Mesendoderm (in vitro differentiated cells): ENCODE measurements around the gene TNS2.

ENCODE experiments used
- DNase-seq: peaks from one replicate; pipeline ENCODE4 v3.0.0; 2013
- H2AK5ac ChIP-seq: 2 replicates; pipeline ENCODE4 v1.6.1; 2013; ENCODE audit warnings: low read length, inconsistent platforms
- H2BK120ac ChIP-seq: 2 replicates; pipeline ENCODE4 v1.6.1; 2013; ENCODE audit warnings: low read depth, mild to moderate bottlenecking, low read length, moderate library complexity, mixed read lengths
- H2BK15ac ChIP-seq: replicated peaks from 2 replicates; pipeline ENCODE4 v1.6.1; 2013; ENCODE audit warnings: low read depth, mild to moderate bottlenecking, moderate library complexity
- H2BK5ac ChIP-seq: 2 replicates; pipeline ENCODE4 v1.6.1; 2013; ENCODE audit warnings: low read length, inconsistent platforms
- H3K18ac ChIP-seq: 2 replicates; pipeline ENCODE4 v1.6.1; 2013; ENCODE audit warnings: mild to moderate bottlenecking, low read length, mixed read lengths
- H3K23ac ChIP-seq: one replicate; pipeline ENCODE4 v1.6.1; 2013; ENCODE audit warnings: low read length
- H3K27ac ChIP-seq: 2 replicates; pipeline ENCODE4 v1.5.1; 2013; ENCODE audit warnings: low read depth, mild to moderate bottlenecking, inconsistent platforms, low read length, moderate library complexity
- H3K27me3 ChIP-seq: 2 replicates; pipeline ENCODE4 v1.6.1; 2013; ENCODE audit warnings: low read length, control low read depth, mild to moderate bottlenecking, inconsistent platforms; ENCODE audit not compliant: insufficient read depth, poor library complexity
- H3K36me3 ChIP-seq: 2 replicates; pipeline ENCODE4 v1.6.1; 2013; ENCODE audit warnings: low read length, inconsistent platforms; ENCODE audit not compliant: control insufficient read depth, insufficient read depth
- H3K4ac ChIP-seq: one replicate; pipeline ENCODE4 v1.6.1; 2013; ENCODE audit warnings: low read depth, mild to moderate bottlenecking, low read length, moderate library complexity
- H3K4me1 ChIP-seq: 2 replicates; pipeline ENCODE4 v1.6.1; 2013; ENCODE audit warnings: low read depth, low read length, inconsistent platforms; ENCODE audit not compliant: control insufficient read depth
- H3K4me2 ChIP-seq: 2 replicates; pipeline ENCODE4 v1.6.1; 2013; ENCODE audit warnings: low read length
- H3K4me3 ChIP-seq: 2 replicates; pipeline ENCODE4 v1.5.1; 2013; ENCODE audit warnings: mild to moderate bottlenecking, low read length
- H3K56ac ChIP-seq: one replicate; pipeline ENCODE4 v1.6.1; 2013; ENCODE audit warnings: low read length
- H3K79me1 ChIP-seq: 2 replicates; pipeline ENCODE4 v1.6.1; 2013; ENCODE audit warnings: low read length, inconsistent platforms
- H3K79me2 ChIP-seq: 2 replicates; pipeline ENCODE4 v1.6.1; 2013; ENCODE audit warnings: mild to moderate bottlenecking, low read length; ENCODE audit not compliant: control insufficient read depth, insufficient read depth
- H3K9ac ChIP-seq: 2 replicates; pipeline ENCODE4 v1.6.1; 2013; ENCODE audit warnings: low read length, inconsistent platforms
- H4K5ac ChIP-seq: one replicate; pipeline ENCODE4 v1.6.1; 2013; ENCODE audit warnings: low read length
- H4K8ac ChIP-seq: one replicate; pipeline ENCODE4 v1.6.1; 2013; ENCODE audit warnings: low read depth, mild to moderate bottlenecking, control low read depth, low read length, moderate library complexity
- WGBS: extraction: QIAGEN DNeasy Blood & Tissue Kit; methylation state at CpG from one replicate; pipeline ENCODE4 v1.1.7; 2013; ENCODE audit warnings: low lambda C conversion rate, missing lambda C conversion rate; ENCODE audit not compliant: insufficient coverage; ENCODE audit errors: extremely low coverage; 5-methylcytosine and 5-hydroxymethylcytosine counted together

Gene TNS2

GRCh38 chr12:53082637-53083175 is 32.8 kb downstream of the TNS2 start:
- DNase-seq: no peak
- H3K9ac ChIP-seq: no peak overlapping the region
- H3K4me1 ChIP-seq: peaks cover 2% of the 10 kb centered on the region
- no peak overlapping the region for H2BK5ac ChIP-seq
- no peak overlapping the region for H2BK15ac ChIP-seq
- H4K5ac ChIP-seq: no peak overlapping the region
- H4K8ac ChIP-seq: no peak overlapping the region
- no peak overlapping the region for H3K18ac ChIP-seq
- no peak overlapping the region for H2BK120ac ChIP-seq
- no peak overlapping the region for H3K23ac ChIP-seq
- no peak overlapping the region for H3K4me2 ChIP-seq
- no peak overlapping the region for H3K4me3 ChIP-seq
- H3K56ac ChIP-seq: no peak overlapping the region
- H3K4ac ChIP-seq: no peak overlapping the region
- H3K79me2 ChIP-seq: no peaks in the 10 kb centered on the region
- no CpG with 5 or more reads among the region's 2 CpGs for WGBS
- H3K27ac ChIP-seq: no peak overlapping the region
- no peaks in the 10 kb centered on the region for H3K79me1 ChIP-seq
- no peak overlapping the region for H2AK5ac ChIP-seq
- no peaks in the 10 kb centered on the region for H3K27me3 ChIP-seq
- no peaks in the 10 kb centered on the region for H3K36me3 ChIP-seq

GRCh38 chr12:53086361-53086760 is 36.5 kb downstream of the TNS2 start:
- H2BK15ac ChIP-seq: no peak overlapping the region
- H3K23ac ChIP-seq: no peak overlapping the region
- H2BK120ac ChIP-seq: no peak overlapping the region
- H3K18ac ChIP-seq: no peak overlapping the region
- no peak overlapping the region for H3K4me3 ChIP-seq
- no peaks in the 10 kb centered on the region for H3K79me1 ChIP-seq
- no peaks in the 10 kb centered on the region for H3K4me1 ChIP-seq
- DNase-seq: no peak
- H3K79me2 ChIP-seq: no peaks in the 10 kb centered on the region
- WGBS: no CpG with 5 or more reads among the region's 3 CpGs
- H3K4me2 ChIP-seq: no peak overlapping the region
- H3K4ac ChIP-seq: no peak overlapping the region
- no peak overlapping the region for H2AK5ac ChIP-seq
- no peak overlapping the region for H3K9ac ChIP-seq
- no peak overlapping the region for H3K56ac ChIP-seq
- H2BK5ac ChIP-seq: no peak overlapping the region
- no peak overlapping the region for H3K27ac ChIP-seq
- no peaks in the 10 kb centered on the region for H3K36me3 ChIP-seq
- no peak overlapping the region for H4K8ac ChIP-seq
- H4K5ac ChIP-seq: no peak overlapping the region
- H3K27me3 ChIP-seq: no peaks in the 10 kb centered on the region

GRCh38 chr12:53090105-53090504 is 40.2 kb downstream of the TNS2 start:
- Histone ChIP-seq H3K27ac (no peak overlapping the region), H3K18ac (no peak overlapping the region), H4K8ac (no peak overlapping the region), H3K27me3 (no peaks in the 10 kb centered on the region), H3K4me3 (no peak overlapping the region), H3K79me1 (no peaks in the 10 kb centered on the region), H2BK15ac (no peak overlapping the region), H3K9ac (no peak overlapping the region), H2BK120ac (no peak overlapping the region), H4K5ac (no peak overlapping the region), H3K56ac (no peak overlapping the region), H3K36me3 (no peaks in the 10 kb centered on the region), H3K4me2 (no peak overlapping the region), H3K4me1 (no peaks in the 10 kb centered on the region), H2AK5ac (no peak overlapping the region), H3K23ac (no peak overlapping the region), H3K4ac (no peak overlapping the region), H3K79me2 (no peaks in the 10 kb centered on the region), H2BK5ac (no peak overlapping the region)
- DNase-seq: no peak
- WGBS: no CpG with 5 or more reads among the region's 6 CpGs

- Histone ChIP-seq H2BK120ac (no peak overlapping the region), H3K4me2 (no peak overlapping the region), H3K27me3 (no peaks in the 10 kb centered on the region), H3K56ac (no peak overlapping the region), H3K79me2 (no peaks in the 10 kb centered on the region), H3K9ac (no peak overlapping the region), H3K4ac (no peak overlapping the region), H3K79me1 (no peaks in the 10 kb centered on the region), H2BK15ac (no peak overlapping the region), H3K36me3 (no peaks in the 10 kb centered on the region), H3K23ac (no peak overlapping the region), H3K4me1 (no peaks in the 10 kb centered on the region), H3K27ac (no peak overlapping the region), H3K18ac (no peak overlapping the region), H3K4me3 (no peak overlapping the region), H4K5ac (no peak overlapping the region), H2BK5ac (no peak overlapping the region), H2AK5ac (no peak overlapping the region), H4K8ac (no peak overlapping the region)
- DNase-seq: no peak
- no CpG with 5 or more reads among the region's 2 CpGs for WGBS
These were observed 40.7 kb downstream of the TNS2 start for GRCh38 chr12:53090554-53090953.

GRCh38 chr12:53091756-53092155 is 41.9 kb downstream of the TNS2 start:
- no peak overlapping the region for H3K18ac ChIP-seq
- H2BK5ac ChIP-seq: no peak overlapping the region
- H3K4me1 ChIP-seq: no peaks in the 10 kb centered on the region
- H2BK120ac ChIP-seq: no peak overlapping the region
- no peak overlapping the region for H3K4me2 ChIP-seq
- H3K27ac ChIP-seq: no peak overlapping the region
- H4K8ac ChIP-seq: no peak overlapping the region
- no peak overlapping the region for H2AK5ac ChIP-seq
- peak; percentile 23 for DNase-seq
- no peak overlapping the region for H4K5ac ChIP-seq
- no peaks in the 10 kb centered on the region for H3K27me3 ChIP-seq
- H2BK15ac ChIP-seq: no peak overlapping the region
- no peak overlapping the region for H3K9ac ChIP-seq
- H3K79me1 ChIP-seq: no peaks in the 10 kb centered on the region
- H3K79me2 ChIP-seq: no peaks in the 10 kb centered on the region
- no CpG with 5 or more reads among the region's 6 CpGs for WGBS
- no peaks in the 10 kb centered on the region for H3K36me3 ChIP-seq
- no peak overlapping the region for H3K4ac ChIP-seq
- no peak overlapping the region for H3K4me3 ChIP-seq
- no peak overlapping the region for H3K56ac ChIP-seq
- no peak overlapping the region for H3K23ac ChIP-seq

GRCh38 chr12:53093777-53094393 is 44.0 kb downstream of the TNS2 start:
- no peaks in the 10 kb centered on the region for H3K27me3 ChIP-seq
- H3K23ac ChIP-seq: no peak overlapping the region
- DNase-seq: no peak
- no peak overlapping the region for H3K4me3 ChIP-seq
- no peaks in the 10 kb centered on the region for H3K79me2 ChIP-seq
- H3K79me1 ChIP-seq: no peaks in the 10 kb centered on the region
- H3K18ac ChIP-seq: no peak overlapping the region
- peak overlapping the region; percentile 11 for H3K56ac ChIP-seq
- H3K4me2 ChIP-seq: no peak overlapping the region
- no peak overlapping the region for H4K5ac ChIP-seq
- H3K36me3 ChIP-seq: no peaks in the 10 kb centered on the region
- no peak overlapping the region for H3K27ac ChIP-seq
- H2BK120ac ChIP-seq: no peak overlapping the region
- peaks cover 6% of the 10 kb centered on the region for H3K4me1 ChIP-seq
- no peak overlapping the region for H2BK15ac ChIP-seq
- H2AK5ac ChIP-seq: no peak overlapping the region
- H2BK5ac ChIP-seq: no peak overlapping the region
- WGBS: no CpG with 5 or more reads among the region's 6 CpGs
- no peak overlapping the region for H3K9ac ChIP-seq
- H3K4ac ChIP-seq: no peak overlapping the region
- H4K8ac ChIP-seq: no peak overlapping the region
